Left kidney (tissue), 2 donors: ENCODE results near the gene CMC1. TPM values are rescaled to one million over a fixed set of nuclear protein-coding genes. Genes with fewer than 3 reads are reported as not detected.
"Not testable (repeated sequence)": the region's sequence is repeated elsewhere in the genome, so short reads cannot be mapped to it uniquely, and the experiment has no call there.

Experiments
- DNase-seq: peaks from one replicate; pipeline ENCODE4 v3.0.0-alpha.2; 2013
- polyA plus RNA-seq: library from polyadenylated mRNA; unstranded; fragments of 120-200 nt; gene quantifications from one replicate; pipeline ENCODE4 v1.2.1, GENCODE V29; 2013; ENCODE audit not compliant: insufficient read length

CMC1 gene
- polyA plus RNA-seq, 1 donor: 31.5 TPM

GRCh38 chr3:28242519-28242918 lies 1.1 kb downstream of the CMC1 start:
- DNase-seq: no peak

GRCh38 chr3:28243424-28244106 lies 2.1 kb downstream of the CMC1 start:
- DNase-seq: no peak

- no peak for DNase-seq
Observed at GRCh38 chr3:28244491-28244890, 3.1 kb downstream of the CMC1 start.

GRCh38 chr3:28247286-28247685 lies 5.9 kb downstream of the CMC1 start:
- no peak for DNase-seq

- no peak for DNase-seq
Observed at GRCh38 chr3:28250999-28251398, 9.6 kb downstream of the CMC1 start.

- no peak for DNase-seq
Observed at GRCh38 chr3:28252001-28252431, 10.6 kb downstream of the CMC1 start.

- no peak for DNase-seq
Observed at GRCh38 chr3:28253040-28253715, 11.8 kb downstream of the CMC1 start.

GRCh38 chr3:28262001-28262400 lies 20.6 kb downstream of the CMC1 start:
- no peak for DNase-seq

GRCh38 chr3:28265641-28266040 lies 24.2 kb downstream of the CMC1 start:
- DNase-seq: no peak

GRCh38 chr3:28267984-28268849 lies 26.8 kb downstream of the CMC1 start:
- DNase-seq: no peak

GRCh38 chr3:28268989-28269388 lies 27.6 kb downstream of the CMC1 start:
- no peak for DNase-seq

- DNase-seq: not testable (repeated sequence)
Observed at GRCh38 chr3:28269884-28270283, 28.5 kb downstream of the CMC1 start.

GRCh38 chr3:28273837-28274236 lies 32.4 kb downstream of the CMC1 start:
- DNase-seq: no peak

GRCh38 chr3:28278918-28279317 lies 37.5 kb downstream of the CMC1 start:
- DNase-seq: no peak

- DNase-seq: no peak
Observed at GRCh38 chr3:28279770-28280169, 38.4 kb downstream of the CMC1 start.

- no peak for DNase-seq
Observed at GRCh38 chr3:28280781-28281180, 39.4 kb downstream of the CMC1 start.

- peak; percentile 35 for DNase-seq
Observed at GRCh38 chr3:28286595-28286994, 45.2 kb downstream of the CMC1 start.

- DNase-seq: no peak
Observed at GRCh38 chr3:28287046-28287445, 45.6 kb downstream of the CMC1 start.

GRCh38 chr3:28290863-28291300 lies 49.5 kb downstream of the CMC1 start:
- no peak for DNase-seq

GRCh38 chr3:28291577-28291976 lies 50.2 kb downstream of the CMC1 start:
- no peak for DNase-seq

GRCh38 chr3:28292622-28293021 lies 51.2 kb downstream of the CMC1 start:
- DNase-seq: no peak

GRCh38 chr3:28294667-28295413 lies 53.4 kb downstream of the CMC1 start:
- DNase-seq: no peak
